H9 (cell line): ENCODE data around the gene HTR2B. TPM values are rescaled to one million over a fixed set of nuclear protein-coding genes. Genes with fewer than 3 reads are reported as not detected.

Experiments
- DNase-seq: peaks from one replicate; pipeline ENCODE4 v3.0.0-alpha.2; 2017
- H2AFZ ChIP-seq: one replicate; pipeline ENCODE4 v1.6.1; 2013; ENCODE audit warnings: mild to moderate bottlenecking, low read length, control low read depth, moderate library complexity
- H2AK5ac ChIP-seq: 2 replicates; pipeline ENCODE4 v1.6.1; 2013; ENCODE audit warnings: low read length, control low read depth, mixed read lengths; ENCODE audit not compliant: insufficient read length
- H2BK120ac ChIP-seq: one replicate; pipeline ENCODE4 v1.6.1; 2013; ENCODE audit warnings: low read depth, mild to moderate bottlenecking, low read length, control low read depth, inconsistent platforms; ENCODE audit not compliant: poor library complexity, severe bottlenecking
- H2BK12ac ChIP-seq: 2 replicates; pipeline ENCODE4 v1.6.1; 2013; ENCODE audit warnings: low read length, control low read depth, mixed read lengths, low read depth; ENCODE audit not compliant: insufficient read length
- H2BK15ac ChIP-seq: 2 replicates; pipeline ENCODE4 v1.6.1; 2013; ENCODE audit warnings: low read depth, low read length, control low read depth
- H2BK20ac ChIP-seq: one replicate; pipeline ENCODE4 v1.6.1; 2013; ENCODE audit warnings: low read depth, mild to moderate bottlenecking, low read length, control low read depth, inconsistent platforms; ENCODE audit not compliant: poor library complexity, severe bottlenecking
- H2BK5ac ChIP-seq: 2 replicates; pipeline ENCODE4 v1.6.1; 2013; ENCODE audit warnings: low read length, control low read depth, mixed read lengths; ENCODE audit not compliant: insufficient read length
- H3K14ac ChIP-seq: 2 replicates; pipeline ENCODE4 v1.6.1; 2013; ENCODE audit warnings: low read length, control low read depth; ENCODE audit not compliant: insufficient read depth
- H3K18ac ChIP-seq: 2 replicates; pipeline ENCODE4 v1.6.1; 2013; ENCODE audit warnings: low read depth, mild to moderate bottlenecking, mixed read lengths, low read length, control low read depth; ENCODE audit not compliant: insufficient read length
- H3K23ac ChIP-seq: 2 replicates; pipeline ENCODE4 v1.6.1; 2013; ENCODE audit warnings: low read length, control low read depth, mixed read lengths, low read depth; ENCODE audit not compliant: insufficient read length
- H3K23me2 ChIP-seq: 2 replicates; pipeline ENCODE4 v1.6.1; 2013; ENCODE audit warnings: low read depth, mild to moderate bottlenecking, mixed read lengths, low read length, control low read depth; ENCODE audit not compliant: insufficient read length, poor library complexity, severe bottlenecking
- H3K27ac ChIP-seq: 2 replicates; pipeline ENCODE4 v1.5.1; 2013; ENCODE audit warnings: low read length, control low read depth, mixed read lengths, low read depth; ENCODE audit not compliant: insufficient read length
- H3K27me3 ChIP-seq: 2 replicates; pipeline ENCODE4 v1.6.1; 2013; ENCODE audit warnings: low read length, control low read depth, inconsistent platforms; ENCODE audit not compliant: insufficient read depth
- H3K4ac ChIP-seq: 2 replicates; pipeline ENCODE4 v1.6.1; 2013; ENCODE audit warnings: low read depth, mild to moderate bottlenecking, control low read depth, inconsistent platforms, low read length, moderate library complexity
- H3K4me1 ChIP-seq: 2 replicates; pipeline ENCODE4 v1.6.1; 2013; ENCODE audit warnings: low read length, control low read depth, inconsistent platforms; ENCODE audit not compliant: insufficient read depth
- H3K4me2 ChIP-seq: 2 replicates; pipeline ENCODE4 v1.6.1; 2013; ENCODE audit warnings: low read length, control low read depth, mixed read lengths; ENCODE audit not compliant: insufficient read length, insufficient read depth
- H3K56ac ChIP-seq: 2 replicates; pipeline ENCODE4 v1.6.1; 2013; ENCODE audit warnings: low read depth, mild to moderate bottlenecking, mixed read lengths, low read length, control low read depth; ENCODE audit not compliant: insufficient read length
- H3K79me1 ChIP-seq: 2 replicates; pipeline ENCODE4 v1.6.1; 2013; ENCODE audit warnings: low read depth, mild to moderate bottlenecking, moderate library complexity, low read length, control low read depth, inconsistent platforms; ENCODE audit not compliant: insufficient read depth, poor library complexity, severe bottlenecking
- H3K79me2 ChIP-seq: 2 replicates; pipeline ENCODE4 v1.6.1; 2013; ENCODE audit warnings: low read length, control low read depth, inconsistent platforms; ENCODE audit not compliant: insufficient read depth
- H3K9ac ChIP-seq: 2 replicates; pipeline ENCODE4 v1.6.1; 2013; ENCODE audit warnings: low read length, control low read depth, mixed read lengths; ENCODE audit not compliant: insufficient read length; ENCODE audit errors: extremely low read depth
- H3K9me3 ChIP-seq: one replicate; pipeline ENCODE4 v1.6.1; 2013; ENCODE audit warnings: low read depth, low read length, inconsistent platforms; ENCODE audit not compliant: control insufficient read depth
- H3T11ph ChIP-seq: one replicate; pipeline ENCODE4 v1.6.1; 2013; ENCODE audit warnings: mild to moderate bottlenecking, low read length, control low read depth, inconsistent platforms
- H4K20me1 ChIP-seq: one replicate; pipeline ENCODE4 v1.6.1; 2013; ENCODE audit not compliant: control insufficient read depth, insufficient read length, insufficient read depth
- H4K5ac ChIP-seq: 2 replicates; pipeline ENCODE4 v1.6.1; 2013; ENCODE audit warnings: low read depth, mild to moderate bottlenecking, mixed read lengths, low read length, control low read depth; ENCODE audit not compliant: insufficient read length
- H4K8ac ChIP-seq: replicated peaks from 2 replicates; pipeline ENCODE4 v1.6.1; 2013; ENCODE audit warnings: low read length, control low read depth, mixed read lengths, low read depth; ENCODE audit not compliant: insufficient read length
- H4K91ac ChIP-seq: 2 replicates; pipeline ENCODE4 v1.6.1; 2013; ENCODE audit warnings: low read depth, mild to moderate bottlenecking, moderate library complexity, mixed read lengths, low read length, control low read depth; ENCODE audit not compliant: insufficient read length
- H3K27ac Mint-ChIP-seq, 3 experiments: 2 replicates in 2 of 3; 3 replicates in 1 of 3; pipeline ENCODE4 v1.8.0; 2020 to 2021; ENCODE audit warnings: mixed read lengths in 3 of 3, mild to moderate bottlenecking in 1 of 3, moderate library complexity in 1 of 3
- H3K27me3 Mint-ChIP-seq: 2 replicates; pipeline ENCODE4 v1.8.0; 2021; ENCODE audit warnings: low read depth, mild to moderate bottlenecking, moderate library complexity, mixed read lengths
- H3K36me3 Mint-ChIP-seq, 3 experiments: 2 replicates in 2 of 3; 3 replicates in 1 of 3; pipeline ENCODE4 v1.8.0; 2020 to 2021; ENCODE audit warnings: low read depth in 3 of 3, mixed read lengths in 3 of 3; ENCODE audit not compliant: insufficient read depth in 1 of 3
- H3K4me1 Mint-ChIP-seq, 2 experiments: 2 replicates each; pipeline ENCODE4 v1.8.0; 2020; ENCODE audit warnings: mixed read lengths in 2 of 2
- H3K4me3 Mint-ChIP-seq, 2 experiments: 2 replicates in 1 of 2; 3 replicates in 1 of 2; pipeline ENCODE4 v1.8.0; 2020 to 2021; ENCODE audit warnings: mild to moderate bottlenecking in 2 of 2, mixed read lengths in 2 of 2, moderate library complexity in 1 of 2
- H3K9me3 Mint-ChIP-seq, 2 experiments: 2 replicates in 1 of 2; 3 replicates in 1 of 2; pipeline ENCODE4 v1.8.0; 2020; ENCODE audit warnings: mild to moderate bottlenecking in 2 of 2, mixed read lengths in 2 of 2, moderate library complexity in 1 of 2
- WGBS: extraction: QIAGEN DNeasy Blood & Tissue Kit; methylation state at CpG from one replicate; pipeline ENCODE4 v1.1.7; 2013; ENCODE audit warnings: missing lambda C conversion rate, low lambda C conversion rate, mixed read lengths; ENCODE audit not compliant: insufficient read length; ENCODE audit errors: extremely low coverage; 5-methylcytosine and 5-hydroxymethylcytosine counted together
- total RNA-seq: library from RNA; stranded (reverse); gene quantifications from 2 replicates; pipeline ENCODE4 v1.2.1, GENCODE V29; 2021
- TF ChIP-seq, protein P1 (sequence below): fragments of 200-600 bp; sonication (generic); conservative IDR thresholded peaks from 3 replicates; pipeline ENCODE4 v1.8.0; 2021; ENCODE audit warnings: antibody characterized with exemption, mild to moderate bottlenecking

HTR2B gene
- total RNA-seq, 1 experiment from 2014 or later: not detected

DNA sequence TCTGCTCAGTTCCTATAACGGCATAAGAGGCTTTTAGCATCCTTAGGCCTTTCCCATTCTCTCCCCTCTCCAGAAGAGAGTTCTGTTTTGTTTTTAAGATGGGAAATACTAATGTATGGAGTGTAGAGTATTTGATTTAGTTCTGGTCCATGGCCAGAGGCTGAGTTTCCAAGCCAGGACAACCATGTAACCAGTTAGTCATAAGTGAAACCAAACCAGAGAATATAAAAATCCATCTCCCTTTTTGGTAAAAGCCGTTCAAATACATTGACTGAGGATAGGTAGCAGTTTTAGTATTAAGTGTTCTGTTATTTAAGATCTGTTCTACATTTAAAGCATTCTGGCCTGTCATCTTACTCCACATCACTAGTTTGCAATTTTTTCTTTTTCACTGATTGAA lies 65.1 kb downstream of the HTR2B start:
- no peak overlapping the region for H3K23ac ChIP-seq
- no peaks in the 10 kb centered on the region for H4K20me1 ChIP-seq
- H2BK12ac ChIP-seq: no peak overlapping the region
- TF ChIP-seq, protein P1, sequence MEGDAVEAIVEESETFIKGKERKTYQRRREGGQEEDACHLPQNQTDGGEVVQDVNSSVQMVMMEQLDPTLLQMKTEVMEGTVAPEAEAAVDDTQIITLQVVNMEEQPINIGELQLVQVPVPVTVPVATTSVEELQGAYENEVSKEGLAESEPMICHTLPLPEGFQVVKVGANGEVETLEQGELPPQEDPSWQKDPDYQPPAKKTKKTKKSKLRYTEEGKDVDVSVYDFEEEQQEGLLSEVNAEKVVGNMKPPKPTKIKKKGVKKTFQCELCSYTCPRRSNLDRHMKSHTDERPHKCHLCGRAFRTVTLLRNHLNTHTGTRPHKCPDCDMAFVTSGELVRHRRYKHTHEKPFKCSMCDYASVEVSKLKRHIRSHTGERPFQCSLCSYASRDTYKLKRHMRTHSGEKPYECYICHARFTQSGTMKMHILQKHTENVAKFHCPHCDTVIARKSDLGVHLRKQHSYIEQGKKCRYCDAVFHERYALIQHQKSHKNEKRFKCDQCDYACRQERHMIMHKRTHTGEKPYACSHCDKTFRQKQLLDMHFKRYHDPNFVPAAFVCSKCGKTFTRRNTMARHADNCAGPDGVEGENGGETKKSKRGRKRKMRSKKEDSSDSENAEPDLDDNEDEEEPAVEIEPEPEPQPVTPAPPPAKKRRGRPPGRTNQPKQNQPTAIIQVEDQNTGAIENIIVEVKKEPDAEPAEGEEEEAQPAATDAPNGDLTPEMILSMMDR: no peak
- H3K4ac ChIP-seq: no peak overlapping the region
- H3K79me2 ChIP-seq: peaks cover 31% of the 10 kb centered on the region; the same call in 1 of the 2 replicates
- no peaks in the 10 kb centered on the region; the same call in 1 of the 2 replicates for H3K4me1 ChIP-seq
- Mint-ChIP-seq H3K27ac (no peak overlapping the region), H3K36me3 (peaks cover 20 to 37% (median 35%) of the 10 kb centered on the region in 3 experiments; a peak in 6 of 7 replicates), H3K4me3 (no peak overlapping the region), H3K27me3 (peaks cover 4% of the 10 kb centered on the region), H3K4me1 (peaks cover 16 to 20% of the 10 kb centered on the region in 2 experiments), H3K9me3 (no peaks in the 10 kb centered on the region; a peak in 1 of 5 replicates)
- no peak overlapping the region for H2BK5ac ChIP-seq
- H3T11ph ChIP-seq: no peak overlapping the region
- H2BK20ac ChIP-seq: no peak overlapping the region
- H3K79me1 ChIP-seq: peaks cover 5% of the 10 kb centered on the region
- no peak overlapping the region for H3K14ac ChIP-seq
- H3K9ac ChIP-seq: no peak overlapping the region
- H3K56ac ChIP-seq: no peak overlapping the region
- no peak overlapping the region for H2AFZ ChIP-seq
- peaks cover 6% of the 10 kb centered on the region for H3K23me2 ChIP-seq
- DNase-seq: no peak
- H3K18ac ChIP-seq: no peak overlapping the region
- H3K9me3 ChIP-seq: no peaks in the 10 kb centered on the region
- H4K8ac ChIP-seq: no peak overlapping the region
- no peak overlapping the region for H3K27ac ChIP-seq
- WGBS: no CpG with 5 or more reads among the region's 2 CpGs
- H4K91ac ChIP-seq: no peak overlapping the region
- H2BK15ac ChIP-seq: no peak overlapping the region
- no peak overlapping the region for H2BK120ac ChIP-seq
- no peak overlapping the region for H2AK5ac ChIP-seq
- H4K5ac ChIP-seq: no peak overlapping the region
- H3K27me3 ChIP-seq: no peaks in the 10 kb centered on the region
- H3K4me2 ChIP-seq: no peak overlapping the region
